GM12801 (cell line): Measurements from ENCODE around the gene WDR33.

Source experiments
- CTCF ChIP-seq: IDR thresholded peaks from one replicate; pipeline ENCODE4 v1.5.1; 2011; ENCODE audit warnings: control low read depth; ENCODE audit not compliant: insufficient read length; ENCODE audit errors: extremely low read depth

The WDR33 gene

GRCh38 chr2:127810619-127811396 lies at the start of gene WDR33:
Gene WDR33, minus strand, starts transcription at chr2:127811171. Its CDS starts 40,190 bp downstream, at chr2:127770981.
- TF ChIP-seq CTCF: no peak

DNA sequence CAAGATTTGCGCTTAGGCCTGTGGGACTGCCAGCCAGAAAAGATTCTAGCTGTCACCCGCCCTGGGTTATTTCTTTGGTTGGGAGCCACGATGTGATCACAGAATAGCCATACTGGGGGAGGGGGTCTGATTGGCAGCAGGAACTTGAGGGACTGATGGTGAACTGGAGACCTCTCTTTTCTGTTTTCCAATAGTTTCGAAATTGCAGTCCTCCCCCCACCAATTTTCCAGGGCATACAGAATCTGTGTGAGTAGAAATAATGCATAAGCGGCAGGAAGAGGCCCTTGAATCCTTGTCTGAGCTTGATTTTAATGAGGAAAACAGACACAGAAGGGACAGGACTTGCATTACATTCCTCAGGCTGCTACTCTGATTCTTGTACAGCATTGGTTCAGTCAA lies 49.2 kb upstream of the WDR33 start:
- TF ChIP-seq CTCF: no peak

- no peak for TF ChIP-seq CTCF
These were observed 48.7 kb upstream of the WDR33 start for GRCh38 chr2:127859712-127860085.

- TF ChIP-seq CTCF: no peak
These were observed 46.4 kb upstream of the WDR33 start for GRCh38 chr2:127857265-127857808.

GRCh38 chr2:127853671-127854070 lies 42.7 kb upstream of the WDR33 start:
- TF ChIP-seq CTCF: no peak

- no peak for TF ChIP-seq CTCF
These were observed 41.4 kb upstream of the WDR33 start for GRCh38 chr2:127852388-127852787.

- TF ChIP-seq CTCF: no peak
These were observed 37.0 kb upstream of the WDR33 start for GRCh38 chr2:127847931-127848330.
